Activated B cell treated with CpG ODN at 0.5 μM for 24 hours (primary cell): ENCODE data around the gene CHRND. TPM values are rescaled to one million over a fixed set of nuclear protein-coding genes. Genes with fewer than 3 reads are reported as not detected.
A peak's percentile ranks its signal among the peaks of the same experiment; 100 is the strongest.

Source experiments
- ATAC-seq: fragments of 200-7000 bp; cut with Tn5 transposase; one replicate; pipeline ENCODE4 v1.10.0; 2021; ENCODE audit warnings: low read depth, mild to moderate bottlenecking, moderate library complexity
- CTCF ChIA-PET: fragments of 350-600 bp; sonication (Branson Sonifier 250); formaldehyde crosslinking; loops from one replicate; lab custom pipeline; 2021; ENCODE audit warnings: antibody characterized with exemption; lab: Charles Lee
- POLR2A ChIA-PET: fragments of 350-600 bp; sonication (Branson Sonifier 250); formaldehyde crosslinking; loops from one replicate; lab custom pipeline; 2021; ENCODE audit warnings: antibody characterized with exemption; lab: Charles Lee
- DNase-seq: peaks from one replicate; pipeline ENCODE4 v3.0.0; 2022
- H3K27ac Mint-ChIP-seq: one replicate; pipeline ENCODE4 v1.8.0; 2020; ENCODE audit warnings: mixed read lengths
- H3K27me3 Mint-ChIP-seq: one replicate; pipeline ENCODE4 v1.8.0; 2021; ENCODE audit warnings: mixed read lengths
- H3K36me3 Mint-ChIP-seq: one replicate; pipeline ENCODE4 v1.8.0; 2021; ENCODE audit warnings: low read depth, mixed read lengths
- H3K4me1 Mint-ChIP-seq: one replicate; pipeline ENCODE4 v1.8.0; 2021; ENCODE audit warnings: mixed read lengths
- H3K4me3 Mint-ChIP-seq: one replicate; pipeline ENCODE4 v1.8.0; 2020; ENCODE audit warnings: mild to moderate bottlenecking, mixed read lengths
- H3K9me3 Mint-ChIP-seq: one replicate; pipeline ENCODE4 v1.8.0; 2020; ENCODE audit warnings: mixed read lengths
- CTCF ChIP-seq: fragments of 200-600 bp; IDR thresholded peaks from one replicate; pipeline ENCODE4 v1.8.0; 2022; ENCODE audit warnings: antibody characterized with exemption, mild to moderate bottlenecking
- intact Hi-C: fragments of 100-400 bp; cut with micrococcal nuclease; formaldehyde crosslinking; loops from one replicate; pipeline ENCODE4 v1.15.1; 2024
- total RNA-seq: library from RNA; stranded (reverse); gene quantifications from 2 replicates; pipeline ENCODE4 v1.2.3, GENCODE V29; 2022

CHRND gene
- total RNA-seq, 1 donor from 2014 or later: not detected

- Mint-ChIP-seq H3K27ac (peak overlapping the region; percentile 99), H3K36me3 (peaks cover 45% of the 10 kb centered on the region), H3K9me3 (no peaks in the 10 kb centered on the region), H3K27me3 (no peaks in the 10 kb centered on the region), H3K4me1 (peaks cover 62% of the 10 kb centered on the region), H3K4me3 (peak overlapping the region; percentile 98)
- ATAC-seq (no peak), DNase-seq (no peak)
- POLR2A ChIA-PET: interaction anchor here (1.0 to 1.5 kb wide), 5 partner anchors 13 to 769 kb away, joined by 3 to 11 read pairs (median 4); partner anchors contain the start of gene PDE6D
- TF ChIP-seq CTCF: no peak
- CTCF ChIA-PET: interaction anchor here (1.0 kb wide), 1 partner anchor 26 kb away, joined by 3 read pairs; no protein-coding TSS in a partner anchor
- intact Hi-C loops: loop anchor here (1.0 to 2.0 kb wide), 5 partner anchors 12 to 769 kb away; partner anchors contain the start of genes GIGYF2 and PDE6D
Observed at GRCh38 chr2:232549655-232550353, 23.8 kb downstream of the CHRND start.

GRCh38 chr2:232550354-232551249 is 24.6 kb downstream of the CHRND start, which contains the start of the genes EIF4E2 and TIGD1:
EIF4E2 (plus strand) TSS chr2:232550689; CDS start chr2:232550725, 36 bp downstream.
TIGD1 (minus strand) TSS chr2:232550557; CDS start chr2:232549882, 675 bp downstream.
- peak; percentile 86 for DNase-seq
- Mint-ChIP-seq H3K4me1 (peaks cover 63% of the 10 kb centered on the region), H3K36me3 (peaks cover 46% of the 10 kb centered on the region), H3K9me3 (no peaks in the 10 kb centered on the region), H3K27me3 (no peaks in the 10 kb centered on the region), H3K4me3 (peak within 1 kb of the TSS; percentile 98), H3K27ac (peak within 1 kb of the TSS; percentile 99)
- intact Hi-C loops: loop anchor here (1.0 to 2.0 kb wide), 6 partner anchors 12 to 769 kb away; partner anchors contain the start of genes ATG16L1, GIGYF2 and PDE6D
- ChIA-PET CTCF (interaction anchor here (1.2 kb wide), 1 partner anchor 10 kb away, joined by 4 read pairs; no protein-coding TSS in a partner anchor), POLR2A (interaction anchor here (0.6 to 1.5 kb wide), 10 partner anchors 12 to 1086 kb away, joined by 3 to 11 read pairs (median 4); partner anchors contain the start of genes INPP5D, NCL, PDE6D and PTMA)
- peak; percentile 85 for ATAC-seq
- no peak for TF ChIP-seq CTCF

- no peak for TF ChIP-seq CTCF
- H3K4me3 Mint-ChIP-seq: peak overlapping the region; percentile 98
- POLR2A ChIA-PET: interaction anchor here (0.6 to 1.5 kb wide), 8 partner anchors 12 to 1087 kb away, joined by 3 to 11 read pairs (median 4); partner anchors contain the start of genes NCL, PDE6D and PTMA
- CTCF ChIA-PET: interaction anchor here (1.2 kb wide), 1 partner anchor 9 kb away, joined by 4 read pairs; no protein-coding TSS in a partner anchor
- no peaks in the 10 kb centered on the region for H3K27me3 Mint-ChIP-seq
- peak overlapping the region; percentile 99 for H3K27ac Mint-ChIP-seq
- H3K36me3 Mint-ChIP-seq: peaks cover 47% of the 10 kb centered on the region
- H3K4me1 Mint-ChIP-seq: peaks cover 63% of the 10 kb centered on the region
- no peaks in the 10 kb centered on the region for H3K9me3 Mint-ChIP-seq
- DNase-seq (no peak), ATAC-seq (no peak)
- intact Hi-C loops: loop anchor here (1.0 to 2.0 kb wide), 2 partner anchors 146 to 700 kb away; partner anchors contain the start of genes ATG16L1 and GIGYF2
Observed at GRCh38 chr2:232551250-232551638, 25.3 kb downstream of the CHRND start.

- no peak for ATAC-seq
- intact Hi-C loops: loop anchor here (1.0 to 2.0 kb wide), 2 partner anchors 145 to 700 kb away; partner anchors contain the start of genes ATG16L1 and GIGYF2
- peak overlapping the region; percentile 98 for H3K4me3 Mint-ChIP-seq
- H3K27ac Mint-ChIP-seq: peak overlapping the region; percentile 99
- peaks cover 60% of the 10 kb centered on the region for H3K4me1 Mint-ChIP-seq
- H3K9me3 Mint-ChIP-seq: no peaks in the 10 kb centered on the region
- H3K36me3 Mint-ChIP-seq: peaks cover 49% of the 10 kb centered on the region
- no peak for DNase-seq
- TF ChIP-seq CTCF: no peak
- ChIA-PET POLR2A (no interaction called here), CTCF (no interaction called here)
- H3K27me3 Mint-ChIP-seq: no peaks in the 10 kb centered on the region
Observed at GRCh38 chr2:232551776-232552175, 25.8 kb downstream of the CHRND start.
